Measurements from ENCODE around the gene PWWP2B. TPM values are rescaled to one million over a fixed set of nuclear protein-coding genes. Genes with fewer than 3 reads are reported as not detected.

PWWP2B gene
- total and polyA plus RNA-seq, 10 of the 15 experiments (the other 5 are each of a cell fraction or from before 2014, with no cell fraction given), result 0.04 to 0.87 (median 0.35) TPM; not detected in 4

DNA sequence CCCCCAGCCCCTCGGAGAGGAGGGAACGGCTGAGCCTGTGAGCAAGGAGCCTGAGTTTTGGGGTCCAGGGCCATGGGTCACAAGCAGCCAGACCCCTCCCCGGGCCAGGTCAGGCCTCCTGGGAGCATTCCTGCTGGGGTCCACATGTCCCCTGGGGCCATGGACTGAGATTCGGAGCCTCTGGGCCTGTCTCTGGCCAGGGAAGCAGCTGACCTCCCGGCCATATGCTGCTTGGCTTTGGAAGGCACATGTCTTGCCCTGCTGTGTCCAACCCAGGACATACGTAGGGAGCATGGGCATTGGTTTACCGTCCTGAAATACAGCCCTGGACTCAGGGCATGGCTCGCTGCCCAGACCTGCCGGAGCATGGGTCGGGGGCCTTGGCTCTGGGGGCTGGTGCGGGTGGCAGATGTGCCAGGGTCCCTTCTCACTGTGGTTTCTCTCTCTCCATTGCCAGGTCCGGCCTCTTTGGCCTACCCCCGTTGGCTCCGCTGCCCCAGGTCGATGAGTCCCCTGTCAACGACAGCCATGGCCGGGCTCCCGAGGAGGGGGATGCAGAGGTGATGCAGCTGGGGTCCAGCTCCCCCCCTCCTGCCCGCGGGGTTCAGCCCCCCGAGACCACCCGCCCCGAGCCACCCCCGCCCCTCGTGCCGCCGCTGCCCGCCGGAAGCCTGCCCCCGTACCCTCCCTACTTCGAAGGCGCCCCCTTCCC is 7.3 kb downstream of the PWWP2B start:
- Histone ChIP-seq H3K27ac (ENCODE audit: control insufficient read depth, insufficient read depth) (no peak overlapping the region), H3K36me3 (ENCODE audit: control insufficient read depth in 2 of 2, insufficient read depth in 2 of 2, low read length in 1 of 2) (no peaks in the 10 kb centered on the region), H3K4me1 (ENCODE audit: control insufficient read depth, insufficient read depth, low read length) (no peaks in the 10 kb centered on the region), H4K20me1 (ENCODE audit: control insufficient read depth, insufficient read depth) (no peaks in the 10 kb centered on the region), H3K27me3 (replicated peaks in 1 of 2; ENCODE audit: control insufficient read depth in 2 of 2, insufficient read depth in 2 of 2, low read length in 1 of 2) (no peaks in the 10 kb centered on the region), H3K79me2 (ENCODE audit: control insufficient read depth, insufficient read depth, low read length) (no peaks in the 10 kb centered on the region), H3K4me3 (no peak overlapping the region), H3K4me2 (ENCODE audit: control insufficient read depth, insufficient read depth) (no peak overlapping the region), H2AFZ (ENCODE audit: control insufficient read depth, low read depth, low read length) (no peak overlapping the region), H3K9ac (ENCODE audit: control insufficient read depth, insufficient read depth, low read length) (no peak overlapping the region), H3K9me3 (replicated peaks; ENCODE audit: control insufficient read depth, insufficient read depth, low read length) (no peaks in the 10 kb centered on the region)
- CTCF ChIA-PET, result no interaction called here
- POLR2A ChIA-PET, result no interaction called here
- no peak for ATAC-seq
- 50% methylated on average over 15 of the region's 32 CpGs for WGBS (ENCODE audit: insufficient coverage, insufficient replicate concordance, low lambda C conversion rate, missing lambda C conversion rate)
- RAD21 ChIA-PET (ENCODE audit: unreplicated experiment), result no interaction called here
- TF ChIP-seq, protein P1, sequence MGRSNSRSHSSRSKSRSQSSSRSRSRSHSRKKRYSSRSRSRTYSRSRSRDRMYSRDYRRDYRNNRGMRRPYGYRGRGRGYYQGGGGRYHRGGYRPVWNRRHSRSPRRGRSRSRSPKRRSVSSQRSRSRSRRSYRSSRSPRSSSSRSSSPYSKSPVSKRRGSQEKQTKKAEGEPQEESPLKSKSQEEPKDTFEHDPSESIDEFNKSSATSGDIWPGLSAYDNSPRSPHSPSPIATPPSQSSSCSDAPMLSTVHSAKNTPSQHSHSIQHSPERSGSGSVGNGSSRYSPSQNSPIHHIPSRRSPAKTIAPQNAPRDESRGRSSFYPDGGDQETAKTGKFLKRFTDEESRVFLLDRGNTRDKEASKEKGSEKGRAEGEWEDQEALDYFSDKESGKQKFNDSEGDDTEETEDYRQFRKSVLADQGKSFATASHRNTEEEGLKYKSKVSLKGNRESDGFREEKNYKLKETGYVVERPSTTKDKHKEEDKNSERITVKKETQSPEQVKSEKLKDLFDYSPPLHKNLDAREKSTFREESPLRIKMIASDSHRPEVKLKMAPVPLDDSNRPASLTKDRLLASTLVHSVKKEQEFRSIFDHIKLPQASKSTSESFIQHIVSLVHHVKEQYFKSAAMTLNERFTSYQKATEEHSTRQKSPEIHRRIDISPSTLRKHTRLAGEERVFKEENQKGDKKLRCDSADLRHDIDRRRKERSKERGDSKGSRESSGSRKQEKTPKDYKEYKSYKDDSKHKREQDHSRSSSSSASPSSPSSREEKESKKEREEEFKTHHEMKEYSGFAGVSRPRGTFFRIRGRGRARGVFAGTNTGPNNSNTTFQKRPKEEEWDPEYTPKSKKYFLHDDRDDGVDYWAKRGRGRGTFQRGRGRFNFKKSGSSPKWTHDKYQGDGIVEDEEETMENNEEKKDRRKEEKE (IDR thresholded peaks at IDR 0.05), result no peak
- TF ChIP-seq SREBF1 (IDR thresholded peaks at IDR 0.05; ENCODE audit: low read length) (no peak), ZNF217 (IDR thresholded peaks at IDR 0.05) (no peak), ATF7 (IDR thresholded peaks at IDR 0.05; ENCODE audit: low read depth) (no peak), STAT3 (IDR thresholded peaks at IDR 0.05; ENCODE audit: low read depth, low read length) (no peak), RBBP5 (conservative IDR thresholded peaks at IDR 0.05) (no peak), PAX5 (IDR thresholded peaks at IDR 0.05; ENCODE audit: borderline replicate concordance, low read depth, low read length) (no peak), SMC3 (IDR thresholded peaks at IDR 0.05; ENCODE audit: borderline replicate concordance, low read length) (no peak), RUNX3 (IDR thresholded peaks at IDR 0.05; ENCODE audit: low read length) (no peak), RAD51 (IDR thresholded peaks at IDR 0.05) (no peak), SMAD5 (IDR thresholded peaks at IDR 0.05; ENCODE audit: low read depth) (no peak), SMARCA5 (IDR thresholded peaks at IDR 0.05) (no peak), FOXK2 (IDR thresholded peaks at IDR 0.05) (no peak), NFYA (IDR thresholded peaks at IDR 0.05; ENCODE audit: borderline replicate concordance, low read depth, low read length) (no peak), BHLHE40 (IDR thresholded peaks at IDR 0.05; ENCODE audit: borderline replicate concordance in 1 of 2, low read depth in 2 of 2, low read length in 1 of 2) (no peak), HDAC2 (IDR thresholded peaks at IDR 0.05) (no peak), BCL11A (IDR thresholded peaks at IDR 0.05; ENCODE audit: low read depth, low read length) (no peak)
- TF ChIP-seq, protein P2, sequence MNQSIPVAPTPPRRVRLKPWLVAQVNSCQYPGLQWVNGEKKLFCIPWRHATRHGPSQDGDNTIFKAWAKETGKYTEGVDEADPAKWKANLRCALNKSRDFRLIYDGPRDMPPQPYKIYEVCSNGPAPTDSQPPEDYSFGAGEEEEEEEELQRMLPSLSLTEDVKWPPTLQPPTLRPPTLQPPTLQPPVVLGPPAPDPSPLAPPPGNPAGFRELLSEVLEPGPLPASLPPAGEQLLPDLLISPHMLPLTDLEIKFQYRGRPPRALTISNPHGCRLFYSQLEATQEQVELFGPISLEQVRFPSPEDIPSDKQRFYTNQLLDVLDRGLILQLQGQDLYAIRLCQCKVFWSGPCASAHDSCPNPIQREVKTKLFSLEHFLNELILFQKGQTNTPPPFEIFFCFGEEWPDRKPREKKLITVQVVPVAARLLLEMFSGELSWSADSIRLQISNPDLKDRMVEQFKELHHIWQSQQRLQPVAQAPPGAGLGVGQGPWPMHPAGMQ (IDR thresholded peaks at IDR 0.05; ENCODE audit: borderline replicate concordance), result no peak
- intact Hi-C loops (cut with micrococcal nuclease; ENCODE audit: unreplicated experiment) (no loop called here), in situ Hi-C loops (cut with MboI) (no loop called here)
- BruUV-seq (replicated peaks), result no TSS peak
- SMC1A ChIA-PET (ENCODE audit: uncharacterized antibody, unreplicated experiment), result no interaction called here
- FAIRE-seq, result no peak
- DNase-seq (ENCODE audit: low read depth, low spot score), result no peak
